GM18499 (cell line): ENCODE measurements around the gene LITAF.
"Not testable (repeated sequence)": the region's sequence is repeated elsewhere in the genome, so short reads cannot be mapped to it uniquely, and the experiment has no call there.

Experiments used
- ATAC-seq: cut with Tn5 transposase; IDR thresholded peaks from one replicate; pipeline ENCODE4 v1.9.1; 2021; ENCODE audit warnings: moderate number of reproducible peaks; ENCODE audit not compliant: insufficient read depth, unreplicated experiment

LITAF gene

DNA sequence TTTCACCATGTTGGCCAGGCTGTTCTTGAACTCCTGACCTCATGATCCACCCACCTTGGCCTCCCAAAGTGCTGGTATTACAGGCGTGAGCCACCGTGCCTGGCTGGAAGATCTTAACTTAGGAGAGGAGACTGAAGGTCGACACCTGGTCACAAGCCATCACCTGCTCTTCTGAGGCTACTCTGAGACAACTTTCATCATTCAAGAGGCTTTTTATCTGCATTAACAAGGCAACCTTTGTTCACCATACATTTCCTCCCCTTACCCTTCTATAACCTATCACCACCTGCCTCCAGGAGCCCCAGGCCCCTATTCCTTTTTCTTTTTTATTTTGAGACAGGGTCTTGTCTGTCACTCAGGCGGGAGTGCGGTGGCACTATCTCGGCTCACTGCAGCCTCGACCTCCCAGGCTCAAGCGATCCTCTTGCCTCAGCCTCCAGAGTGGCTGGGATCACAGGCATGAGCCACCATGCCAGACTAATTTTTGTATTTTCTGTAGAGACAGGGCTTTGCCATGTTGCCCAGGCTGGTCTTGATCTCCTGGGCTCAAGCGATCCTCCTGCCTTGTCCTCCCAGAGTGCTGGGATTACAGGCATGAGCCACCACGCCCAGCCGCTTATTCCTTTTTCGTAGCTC is 6.2 kb downstream of the LITAF start:
- ATAC-seq = no peak

DNA sequence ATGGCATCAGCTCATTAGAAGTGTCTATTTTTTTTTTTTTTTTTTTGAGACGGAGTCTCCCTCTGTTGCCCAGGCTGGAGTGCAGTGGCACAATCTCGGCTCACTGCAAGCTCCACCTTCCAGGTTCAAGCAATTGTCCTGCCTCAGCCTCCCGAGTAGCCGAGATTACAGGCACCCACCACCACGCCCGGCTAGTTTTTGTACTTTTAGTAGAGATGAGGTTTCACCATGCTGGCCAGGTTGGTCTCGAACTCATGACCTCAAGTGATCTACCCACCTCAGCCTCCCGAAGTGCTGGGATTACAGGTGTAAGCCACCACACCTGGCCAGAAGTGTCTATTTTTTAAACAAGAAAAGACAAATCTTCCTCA is 9.4 kb downstream of the LITAF start:
- ATAC-seq = not testable (repeated sequence)

DNA sequence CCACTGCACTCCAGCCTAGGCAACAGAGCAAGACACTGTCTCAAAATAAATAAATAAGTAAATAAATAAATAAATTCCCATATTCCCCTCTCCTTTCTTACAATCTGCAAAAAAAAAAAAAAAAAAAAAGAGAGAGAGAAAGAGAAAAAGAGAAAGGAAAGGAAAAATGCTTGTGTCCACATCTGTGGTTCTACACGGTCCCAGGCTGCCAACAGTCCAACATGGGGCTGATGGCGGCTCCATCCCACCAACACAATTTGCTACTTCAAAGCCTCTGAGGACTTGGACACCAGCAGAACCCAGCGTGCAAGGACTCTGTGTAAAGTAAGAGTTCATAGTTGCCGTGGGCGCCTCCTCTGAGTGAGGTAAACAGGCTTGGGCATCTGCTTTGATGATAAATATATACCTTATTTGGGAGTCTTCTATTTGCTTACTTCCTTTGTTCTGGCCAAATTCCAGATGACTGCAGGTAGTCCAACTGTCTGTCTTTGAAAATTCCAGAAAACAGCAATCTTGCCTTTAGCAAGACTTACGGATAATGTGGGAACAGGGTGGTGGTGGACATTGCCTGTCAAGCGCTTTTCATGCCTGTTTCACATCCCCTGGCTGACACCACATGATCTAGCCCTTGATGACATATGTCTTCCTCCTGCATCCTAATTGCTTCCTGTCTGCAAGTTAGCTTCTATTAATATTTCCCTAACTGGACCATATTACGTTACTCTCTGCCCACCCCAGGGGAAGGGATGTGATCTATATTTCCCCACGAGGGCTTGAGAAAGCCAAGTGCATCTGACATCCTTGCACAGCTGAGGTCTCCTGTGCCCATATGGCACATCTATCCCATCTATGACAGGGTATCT is 10.1 kb downstream of the LITAF start:
- ATAC-seq = no peak

DNA sequence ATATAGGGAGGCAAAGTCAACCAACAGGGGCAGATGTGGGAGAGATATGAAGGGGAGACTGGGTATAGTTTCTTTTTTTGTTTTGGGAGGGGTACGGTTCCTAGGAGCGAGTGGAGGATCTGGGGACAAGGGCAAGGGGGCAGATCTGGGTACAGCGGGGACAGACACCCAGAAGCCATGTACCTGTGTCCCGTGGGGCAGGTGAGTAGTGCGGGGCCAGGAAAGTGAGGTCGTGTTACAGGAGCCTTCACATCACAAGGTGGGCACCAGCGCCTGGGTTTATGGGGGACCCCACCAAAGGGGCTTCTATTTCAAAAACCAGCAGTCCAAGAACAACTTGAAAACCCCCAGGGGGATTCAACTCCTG is 11.5 kb downstream of the LITAF start:
- ATAC-seq = no peak

DNA sequence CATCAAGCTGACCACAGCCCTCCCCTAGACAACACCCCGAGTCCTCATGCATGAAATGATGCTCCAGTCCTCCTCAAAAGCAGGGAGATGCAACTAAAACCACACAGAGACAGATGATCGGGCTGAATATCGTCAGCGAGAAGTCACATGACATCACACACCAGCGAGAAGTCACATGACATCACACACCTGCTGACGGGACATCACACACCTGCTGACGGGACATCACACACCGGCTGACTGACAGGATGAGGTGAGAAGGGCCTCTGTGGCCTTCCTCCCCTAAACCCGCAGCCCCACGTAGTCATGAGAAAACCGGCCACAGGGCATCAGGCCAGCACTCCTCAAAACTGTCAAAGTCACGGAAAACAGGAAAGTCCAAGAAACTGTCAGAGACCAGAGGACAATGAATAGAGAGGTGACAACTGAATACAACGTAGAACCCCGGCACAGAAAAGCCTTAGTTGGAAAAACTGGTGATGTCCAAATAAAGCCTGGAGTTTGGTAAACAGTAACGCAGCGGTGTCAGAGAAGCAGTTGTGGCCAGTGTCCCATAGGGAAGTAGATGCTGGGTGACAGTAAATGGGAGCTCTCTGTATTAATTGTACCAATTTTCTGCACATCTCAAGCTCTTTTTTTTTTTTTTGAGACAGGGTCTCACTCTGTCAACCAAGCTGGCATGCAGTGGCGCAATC is 14.3 kb downstream of the LITAF start:
- ATAC-seq = no peak

DNA sequence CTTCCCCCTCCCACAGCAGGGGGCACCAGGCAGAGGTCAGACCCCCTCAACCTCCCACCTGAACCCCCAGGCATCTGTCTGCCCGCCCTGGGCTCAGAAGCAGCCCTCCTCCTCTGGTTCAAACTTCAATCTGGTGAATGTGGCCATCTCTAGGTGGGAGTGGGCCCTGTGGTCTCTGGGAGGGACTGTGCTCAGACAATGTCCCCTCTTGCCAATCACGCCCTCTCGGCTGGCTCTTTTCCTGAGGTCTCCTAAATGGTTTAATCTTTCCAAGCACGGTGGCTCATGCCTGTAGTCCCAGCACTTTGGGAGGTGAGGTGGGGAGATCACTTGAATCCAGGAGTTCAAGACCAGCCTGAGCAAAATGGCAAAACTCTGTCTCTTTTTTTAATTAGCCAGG is 15.2 kb downstream of the LITAF start:
- ATAC-seq = no peak

DNA sequence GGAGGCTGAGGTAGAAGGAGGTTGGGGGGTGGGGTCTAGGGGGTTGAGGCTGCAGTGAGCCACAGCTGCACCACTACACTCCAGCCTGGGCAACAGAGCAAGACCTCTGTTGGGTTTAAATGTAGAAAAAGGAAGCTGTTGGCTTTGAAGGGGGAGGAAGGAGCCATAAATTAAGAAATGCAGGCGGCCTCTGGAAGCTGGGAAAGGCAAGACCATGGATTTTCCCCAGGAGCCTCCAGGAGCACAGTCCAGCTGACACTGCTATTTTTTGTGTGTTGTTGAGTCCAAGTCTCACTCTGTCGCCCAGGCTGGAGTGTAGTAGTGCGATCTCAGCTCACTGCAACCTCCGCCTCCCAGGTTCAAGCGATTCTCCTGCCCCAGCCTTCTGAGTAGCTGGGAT is 15.9 kb downstream of the LITAF start:
- ATAC-seq = no peak

DNA sequence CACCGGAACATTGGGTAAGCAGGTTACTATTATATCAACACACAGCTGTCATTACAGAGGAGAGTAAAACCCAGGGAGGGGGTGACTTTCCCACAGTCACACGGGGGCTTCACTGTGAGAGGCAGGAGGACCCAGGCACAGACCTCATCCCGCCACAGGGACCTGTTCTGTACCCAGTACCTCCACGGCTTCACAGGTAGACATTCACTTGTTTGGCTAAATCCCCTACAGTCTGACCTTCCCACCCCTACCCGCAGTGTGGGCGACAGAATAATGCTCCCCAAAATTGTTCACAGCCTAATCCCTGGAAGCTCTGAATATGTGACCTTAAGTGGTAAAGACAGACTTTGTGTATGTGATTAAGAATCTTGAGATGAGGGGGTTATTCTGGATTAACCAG is 16.5 kb downstream of the LITAF start:
- ATAC-seq = no peak

DNA sequence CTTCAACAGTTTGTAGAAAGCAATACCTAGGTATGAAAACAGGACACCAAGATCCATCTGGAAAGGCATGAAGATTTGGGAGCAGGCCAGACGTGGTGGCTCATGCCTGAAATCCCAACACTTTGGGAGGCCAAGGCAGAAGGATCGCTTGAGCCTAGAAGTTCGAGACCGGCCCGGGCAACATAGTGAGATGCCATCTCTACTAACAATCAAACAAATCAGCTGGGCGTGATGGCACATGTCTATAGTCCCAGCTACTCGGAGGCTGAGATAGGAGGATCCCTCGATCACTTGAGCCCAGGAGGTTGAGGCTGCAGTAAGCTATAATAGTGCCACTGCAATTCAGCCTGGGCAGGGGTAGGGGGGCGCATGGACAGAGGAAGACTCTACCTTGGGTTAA is 20.3 kb downstream of the LITAF start:
- ATAC-seq = no peak

DNA sequence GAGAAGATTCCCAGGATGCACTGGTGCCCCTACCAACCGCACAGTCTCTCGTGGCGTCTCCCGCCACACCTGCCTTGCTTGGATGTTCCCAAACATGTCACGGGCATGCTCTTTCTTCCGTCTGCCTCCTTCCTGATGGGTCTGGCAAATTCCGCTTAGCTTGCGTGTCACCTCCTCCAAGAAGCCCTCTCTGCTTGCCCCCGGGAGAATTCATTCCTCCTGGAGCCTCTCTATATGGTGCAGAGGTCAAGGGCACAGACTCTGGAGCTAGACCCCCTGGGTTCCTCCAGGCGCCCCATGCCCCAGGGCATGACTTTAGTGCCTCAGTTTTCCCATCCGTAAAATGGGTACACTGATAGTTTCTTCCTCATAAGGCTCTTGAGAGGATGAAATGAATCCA is 21.1 kb downstream of the LITAF start:
- no peak for ATAC-seq

DNA sequence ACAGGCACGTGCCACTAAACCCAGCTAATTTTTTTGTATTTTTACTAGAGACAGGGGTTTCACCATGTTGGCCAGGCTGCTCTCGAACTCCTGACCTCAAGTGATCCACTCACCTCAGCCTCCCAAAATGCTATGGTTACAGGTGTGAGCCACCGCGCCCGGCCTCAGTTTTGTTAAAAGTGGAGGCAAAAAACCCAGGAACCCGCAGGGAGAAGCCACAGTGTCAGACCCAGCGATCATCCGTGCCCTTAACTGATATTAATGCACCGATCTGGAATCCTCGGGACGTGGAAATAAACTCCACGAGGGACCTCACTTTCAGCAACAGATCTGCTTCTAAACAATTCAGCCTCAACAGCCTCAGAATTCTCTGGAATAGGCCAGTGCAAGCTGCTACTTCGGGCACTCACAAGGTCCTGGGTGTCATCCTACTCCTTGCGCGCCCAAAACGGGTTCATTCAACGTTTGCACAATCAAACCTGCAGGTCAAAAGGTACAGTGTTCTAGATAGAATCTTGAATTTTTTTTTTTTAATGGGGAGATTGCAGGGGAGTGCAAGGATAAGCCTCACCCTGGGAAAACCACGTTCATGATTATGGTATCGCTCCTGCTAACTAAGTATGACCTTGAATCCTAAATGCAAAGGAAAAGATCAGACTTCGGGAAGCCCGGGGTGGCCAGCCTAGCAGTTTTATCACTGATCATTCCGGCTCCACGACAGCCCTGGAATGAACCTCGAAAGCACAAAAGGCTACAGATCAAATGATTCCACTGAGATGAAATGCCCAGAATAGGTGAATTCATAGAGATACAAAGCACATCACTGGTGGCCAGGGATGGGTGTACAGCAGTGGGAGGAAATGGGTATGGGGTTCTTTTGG is 22.4 kb downstream of the LITAF start:
- no peak for ATAC-seq

DNA sequence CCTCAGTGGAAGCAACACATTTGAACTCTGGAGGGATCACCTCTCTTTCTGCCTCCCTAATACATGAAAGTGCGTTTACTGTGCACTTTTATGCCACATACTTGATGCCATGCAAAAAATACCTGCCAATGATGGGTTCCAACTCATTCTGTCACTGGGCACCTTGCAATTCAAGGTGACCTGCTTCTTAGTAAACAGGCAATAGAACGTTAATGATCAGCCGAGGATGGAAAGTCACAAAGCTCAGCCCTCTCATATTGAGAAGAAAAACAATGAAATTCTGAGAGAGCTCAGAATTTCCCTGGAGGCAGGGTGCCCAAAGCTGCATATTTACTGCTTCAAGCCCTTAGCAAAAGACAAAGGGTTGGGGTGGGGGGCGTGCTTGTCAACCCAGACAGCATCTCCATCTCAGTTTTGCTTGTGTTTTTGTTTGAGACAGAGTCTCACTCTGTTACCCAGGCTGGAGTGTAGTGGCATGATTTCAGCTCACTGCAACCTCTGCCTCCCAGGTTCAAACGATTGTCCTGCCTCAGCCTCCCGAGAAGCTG is 23.2 kb downstream of the LITAF start:
- no peak for ATAC-seq

DNA sequence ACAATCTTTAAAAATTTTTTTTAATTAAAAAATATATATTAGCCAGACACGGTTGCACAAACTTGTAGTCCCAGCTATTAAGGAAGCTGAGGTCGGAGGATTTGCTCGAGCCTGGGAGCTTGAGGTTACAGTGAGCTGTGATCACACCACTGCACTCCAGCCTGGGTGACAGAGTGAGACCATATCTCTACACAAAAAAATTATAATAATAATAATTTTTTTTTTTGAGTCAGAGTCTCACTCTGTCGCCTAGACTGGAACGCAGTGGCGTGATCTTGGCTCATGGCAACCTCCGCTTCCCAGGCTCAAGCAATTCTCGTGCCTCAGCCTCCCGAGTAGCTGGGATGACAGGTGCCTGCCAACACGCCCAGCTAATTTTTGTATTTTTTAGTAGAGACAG is 23.8 kb downstream of the LITAF start:
- ATAC-seq = no peak

DNA sequence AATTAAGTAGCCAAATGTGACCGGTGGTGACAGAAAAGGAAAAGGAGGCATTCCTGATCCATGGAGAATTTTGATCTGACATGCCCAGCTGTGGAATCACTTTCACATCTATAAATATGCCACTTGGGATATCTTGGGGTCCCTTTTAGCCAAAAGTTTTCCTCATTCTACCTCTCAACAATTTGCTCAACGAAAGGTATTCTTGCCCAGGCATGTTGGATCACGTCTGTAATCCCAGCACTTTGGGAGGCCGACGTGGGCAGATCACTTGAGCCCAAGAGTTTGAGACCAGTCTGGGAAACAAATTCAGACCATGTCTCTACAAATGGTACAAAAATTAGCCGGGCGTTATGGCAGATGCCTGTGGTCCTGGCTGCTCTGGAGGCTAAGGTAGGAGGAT is 24.3 kb downstream of the LITAF start:
- no peak for ATAC-seq

DNA sequence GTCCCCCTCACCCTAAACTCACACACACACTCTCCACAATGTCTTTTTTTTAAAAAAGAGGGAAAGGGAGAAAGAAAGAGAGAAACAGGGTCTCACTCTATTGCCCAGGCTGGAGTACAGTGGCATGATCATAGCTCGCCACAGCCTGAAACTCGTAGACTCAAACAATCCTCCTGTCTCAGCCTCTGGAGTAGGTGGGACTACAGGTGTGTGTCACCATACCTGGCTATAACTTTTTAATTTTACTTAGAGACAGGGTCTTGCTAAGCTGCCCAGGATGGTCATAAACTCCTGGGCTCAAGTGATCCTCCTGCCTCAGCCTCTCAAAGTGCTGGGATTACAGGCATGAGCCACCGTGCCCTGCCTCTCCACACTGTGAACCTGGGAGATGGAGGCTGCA is 24.9 kb downstream of the LITAF start:
- ATAC-seq = no peak

DNA sequence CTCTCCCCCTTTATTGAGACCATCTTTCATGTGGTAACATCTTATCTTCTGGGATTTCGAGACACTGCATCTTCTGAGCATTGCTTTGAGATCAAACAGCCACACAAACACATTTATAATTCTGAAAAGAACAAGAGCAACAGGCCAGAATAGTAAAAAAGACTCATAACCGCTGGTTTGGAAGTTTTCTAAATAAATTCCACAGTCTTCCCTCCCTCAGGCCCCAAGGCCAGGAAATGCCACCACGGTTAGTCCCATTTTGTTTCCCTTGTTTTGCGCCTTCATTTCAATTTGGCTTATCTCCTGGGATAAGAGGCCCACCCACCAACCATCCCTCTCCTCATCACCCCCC is 25.3 kb downstream of the LITAF start:
- ATAC-seq = no peak

DNA sequence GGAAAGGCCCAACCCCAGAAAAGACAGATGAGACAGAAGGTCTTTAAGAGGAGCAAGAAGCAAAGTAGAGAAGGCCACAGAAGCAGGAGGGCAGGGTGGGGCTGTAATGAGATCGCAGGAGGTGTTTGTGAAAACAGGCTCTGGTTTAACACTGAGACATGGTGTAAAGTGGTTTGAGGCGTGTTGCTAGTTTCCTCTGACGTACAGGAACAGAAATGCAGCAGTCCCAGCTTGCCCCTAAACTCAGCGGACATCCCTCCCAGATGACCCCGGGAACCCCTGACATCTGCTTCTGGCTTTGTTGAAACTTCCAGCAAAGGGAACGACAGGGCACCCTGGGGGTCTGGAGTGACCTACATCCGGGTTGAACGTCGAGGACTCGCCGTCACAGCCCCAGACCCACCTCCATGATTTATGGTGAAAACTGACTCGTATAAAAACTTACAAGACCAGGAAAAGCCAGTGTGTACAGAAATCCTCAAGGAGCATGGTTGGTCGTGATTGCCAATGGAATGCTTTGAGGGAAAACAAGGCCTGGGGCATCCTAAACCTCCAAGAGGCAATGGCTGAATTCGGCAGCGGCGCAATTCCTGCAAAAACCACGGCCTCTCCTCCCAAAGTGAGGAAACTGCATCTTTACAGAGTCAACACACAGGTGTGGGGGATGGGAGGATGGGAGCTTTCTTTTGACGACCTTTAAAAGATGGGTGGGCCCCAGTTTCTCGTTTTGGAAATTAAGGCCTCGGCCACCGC is 25.8 kb downstream of the LITAF start:
- ATAC-seq = no peak

DNA sequence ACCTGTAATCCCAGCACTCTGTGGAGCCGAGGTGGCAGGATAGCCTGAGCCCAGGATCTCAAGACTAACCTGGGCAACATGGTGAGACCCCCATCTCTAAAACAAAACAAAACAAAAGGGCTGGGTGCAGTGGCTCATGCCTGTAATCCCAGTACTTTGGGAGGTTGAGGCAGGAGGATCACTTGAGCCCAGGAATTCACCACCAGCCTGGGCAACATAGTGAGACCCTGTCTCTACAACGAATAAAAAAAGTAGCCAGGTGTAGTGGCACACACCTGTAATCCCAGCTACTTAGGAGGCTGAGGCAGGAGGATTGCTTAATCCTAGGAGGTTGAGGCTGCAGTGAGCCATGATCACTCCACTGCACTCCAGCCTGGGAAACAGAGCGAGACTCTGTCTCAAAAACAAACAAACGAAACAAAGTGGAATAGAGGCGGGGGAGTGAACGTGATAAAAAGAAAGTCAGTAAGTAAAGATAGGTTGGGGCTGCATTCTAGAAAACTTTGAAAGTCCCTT is 28.4 kb downstream of the LITAF start:
- ATAC-seq = not testable (repeated sequence)

DNA sequence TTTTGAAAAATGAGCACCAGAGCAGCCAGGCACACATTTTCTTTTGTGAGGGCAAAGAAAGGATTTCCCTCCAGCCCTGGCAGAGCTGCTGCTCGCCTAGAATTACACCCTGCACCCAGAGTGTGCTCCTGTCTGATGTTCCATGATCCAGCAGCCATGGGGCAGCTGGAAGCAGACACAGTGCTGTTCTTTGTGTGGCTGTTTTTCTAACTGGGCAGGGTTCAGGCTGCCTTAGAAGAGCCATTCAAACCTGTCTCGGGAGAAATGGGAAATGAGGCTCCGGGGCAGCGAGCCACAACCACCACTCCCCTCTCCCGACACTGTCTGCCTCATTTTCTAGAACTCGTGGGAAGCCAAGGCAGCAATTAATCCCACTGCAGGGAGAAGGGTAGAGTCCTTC is 28.9 kb downstream of the LITAF start:
- ATAC-seq = no peak
